NCI-H748 (cell line): ENCODE data around the gene UGGT2.
"Not testable (repeated sequence)": the region's sequence is repeated elsewhere in the genome, so short reads cannot be mapped to it uniquely, and the experiment has no call there.

Experiments
- DNase-seq: peaks from one replicate; lab custom pipeline; 2025; ENCODE audit not compliant: unreplicated experiment; lab: John Stamatoyannopoulos, UW

UGGT2 gene

DNA sequence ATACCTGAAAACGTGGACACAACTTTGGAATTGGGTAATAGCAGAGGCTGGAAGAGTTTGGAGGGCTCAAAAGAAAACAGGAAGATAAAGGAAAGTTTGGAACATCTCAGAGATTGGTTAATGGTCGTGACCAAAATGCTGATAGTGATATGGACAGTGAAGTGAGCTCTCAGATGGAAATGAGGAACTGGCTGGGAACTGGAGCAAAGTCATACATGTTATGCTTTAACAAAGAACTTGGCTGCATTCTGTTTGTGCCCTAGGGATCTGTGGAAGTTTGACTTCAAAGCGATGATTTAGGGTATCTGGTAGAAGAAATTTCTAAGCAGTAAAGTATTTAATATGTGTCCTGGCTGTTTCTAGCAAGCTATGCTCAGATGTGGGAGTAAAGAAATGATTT lies 240.1 kb downstream of the UGGT2 start:
- no peak for DNase-seq

- no peak for DNase-seq
Measured at GRCh38 chr13:95809429-95809828, 243.8 kb downstream of the UGGT2 start.

GRCh38 chr13:95805921-95806320 lies 247.3 kb downstream of the UGGT2 start:
- DNase-seq: no peak

GRCh38 chr13:95801825-95802224 lies 251.4 kb downstream of the UGGT2 start:
- DNase-seq: no peak

DNA sequence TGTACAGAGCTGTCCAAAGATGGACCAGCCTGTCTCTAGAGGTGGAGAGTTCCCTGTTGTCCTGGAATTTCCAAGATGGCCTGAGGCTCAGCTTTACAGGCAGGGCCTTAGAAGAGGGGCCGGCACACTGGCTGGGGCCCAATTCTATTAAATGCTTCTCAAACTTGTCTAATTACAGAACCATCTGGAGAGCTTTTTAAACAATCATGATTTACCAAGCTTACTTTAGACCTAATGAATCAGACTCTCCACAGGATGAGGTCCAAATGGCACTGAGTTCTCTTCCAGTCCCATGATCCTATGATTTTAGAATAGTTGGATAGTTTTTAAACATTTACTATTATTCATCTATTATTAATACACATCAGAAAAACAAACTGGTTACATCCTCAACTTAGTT lies 252.8 kb downstream of the UGGT2 start:
- no peak for DNase-seq

- no peak for DNase-seq
Measured at GRCh38 chr13:95797016-95797415, 256.2 kb downstream of the UGGT2 start.

DNA sequence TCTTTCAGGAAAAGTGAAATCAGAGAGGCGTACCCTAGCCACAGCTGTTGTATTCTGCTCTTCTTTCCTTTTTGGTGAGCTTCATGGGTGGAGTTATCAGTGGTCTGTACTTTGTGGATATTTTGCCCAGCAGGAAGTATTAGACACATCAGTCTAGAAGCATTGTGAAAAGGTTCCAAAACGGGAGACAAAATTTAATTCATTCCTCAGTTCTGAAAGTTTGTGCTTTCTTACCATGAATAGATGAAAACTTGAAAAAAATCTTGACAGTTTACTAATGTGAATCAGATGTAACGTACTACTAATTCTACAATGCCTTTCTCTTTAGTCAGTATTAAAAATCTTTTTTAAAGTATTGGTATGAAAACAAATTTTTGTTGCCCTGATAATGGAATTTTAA lies 259.4 kb downstream of the UGGT2 start:
- DNase-seq: no peak

DNA sequence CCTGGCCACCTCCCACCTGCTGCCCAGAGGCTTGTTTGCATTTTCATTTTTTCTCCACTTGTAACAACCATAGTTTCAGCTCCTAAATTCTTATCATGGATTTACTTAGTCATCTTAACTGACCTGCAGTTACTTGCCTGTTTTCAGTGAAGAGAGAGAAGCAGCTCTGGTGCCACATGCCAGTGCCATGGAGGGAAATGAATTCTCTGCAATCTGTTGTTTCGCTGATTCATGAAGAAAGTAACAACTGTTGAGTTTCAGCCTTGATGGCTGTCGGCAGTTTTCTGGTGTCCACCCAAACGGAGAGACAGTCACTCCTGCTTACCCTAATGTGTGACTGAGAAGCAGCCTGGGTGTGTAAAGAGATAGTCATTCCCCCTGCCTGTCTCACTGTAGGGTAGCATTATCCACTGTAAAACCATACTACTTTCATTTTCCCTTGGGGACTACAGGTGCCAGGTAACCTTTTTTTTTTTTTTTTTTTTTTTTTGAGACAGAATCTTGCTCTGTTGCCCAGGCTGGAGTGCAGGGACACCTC lies 260.1 kb downstream of the UGGT2 start:
- DNase-seq: no peak

- no peak for DNase-seq
Measured at GRCh38 chr13:95791084-95791722, 262.0 kb downstream of the UGGT2 start.

DNA sequence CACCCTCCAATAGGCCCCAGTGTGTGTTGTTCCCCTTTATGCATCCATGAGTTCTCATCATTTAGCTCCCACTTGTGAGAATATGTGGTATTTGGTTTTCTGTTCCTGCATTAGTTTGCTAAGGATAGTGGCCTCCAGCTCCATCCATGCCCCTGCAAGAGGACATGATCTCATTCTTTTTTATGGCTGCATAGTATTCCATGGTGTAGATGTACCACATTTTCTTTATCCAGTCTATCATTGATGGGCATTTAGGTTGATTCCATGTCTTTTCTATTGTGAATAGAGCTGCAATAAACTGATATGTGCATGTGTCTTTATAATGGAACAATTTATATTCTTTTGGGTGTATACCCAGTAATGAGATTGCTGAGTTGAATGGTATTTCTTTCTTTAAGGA lies 263.9 kb downstream of the UGGT2 start:
- not testable (repeated sequence) for DNase-seq

DNA sequence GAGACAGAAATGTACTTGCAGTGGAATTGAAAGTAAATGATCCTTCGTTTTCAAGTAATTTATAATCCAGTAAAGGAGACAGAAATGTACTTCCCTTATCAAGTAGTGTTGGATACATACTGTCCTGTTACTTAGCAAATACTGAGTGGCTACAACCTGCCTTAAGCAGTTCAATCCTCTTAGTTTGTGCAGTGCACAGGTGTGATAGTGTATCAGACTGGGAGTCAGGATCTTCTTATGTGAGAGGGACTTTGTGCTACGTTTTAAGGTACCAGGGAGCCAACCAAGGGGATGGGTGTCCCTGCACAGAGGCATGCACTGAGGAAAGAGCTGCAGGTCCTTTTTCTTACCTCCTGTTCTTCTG lies 265.1 kb downstream of the UGGT2 start:
- DNase-seq: no peak

DNA sequence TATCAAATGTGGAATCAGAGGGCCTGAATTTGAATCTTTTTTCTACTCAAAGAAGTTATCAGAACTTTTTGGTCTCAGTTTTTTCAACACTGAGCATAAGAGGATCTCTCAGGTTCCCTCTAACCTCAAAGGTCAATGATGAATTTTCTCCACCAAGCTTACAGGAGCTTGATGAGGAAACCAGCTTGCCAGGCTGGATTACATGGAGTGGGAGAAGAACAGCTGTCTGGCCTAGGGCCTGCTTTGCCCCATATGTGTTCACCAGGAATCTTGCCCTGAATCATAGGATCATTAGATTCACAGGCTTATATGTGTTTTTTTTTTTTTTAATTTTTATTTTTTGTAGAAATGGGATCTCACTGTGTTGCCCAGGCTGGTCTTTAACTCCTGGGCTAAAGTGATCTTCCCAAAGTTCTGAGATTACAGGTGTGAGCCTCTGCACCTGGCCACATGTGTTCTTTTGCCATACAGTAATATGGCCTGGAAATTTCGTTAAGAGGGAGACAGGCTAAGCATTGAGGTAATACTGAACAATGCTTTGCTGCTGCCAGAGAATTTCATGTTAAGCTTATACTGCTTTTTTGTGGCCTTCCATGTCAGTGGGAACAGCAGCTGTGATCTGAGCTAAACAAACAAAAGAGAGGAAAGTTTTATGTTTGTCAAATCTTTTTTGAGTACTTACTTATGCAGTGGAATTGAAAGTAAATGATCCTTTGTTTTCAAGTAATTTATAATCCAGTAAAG lies 265.7 kb downstream of the UGGT2 start:
- DNase-seq: no peak

DNA sequence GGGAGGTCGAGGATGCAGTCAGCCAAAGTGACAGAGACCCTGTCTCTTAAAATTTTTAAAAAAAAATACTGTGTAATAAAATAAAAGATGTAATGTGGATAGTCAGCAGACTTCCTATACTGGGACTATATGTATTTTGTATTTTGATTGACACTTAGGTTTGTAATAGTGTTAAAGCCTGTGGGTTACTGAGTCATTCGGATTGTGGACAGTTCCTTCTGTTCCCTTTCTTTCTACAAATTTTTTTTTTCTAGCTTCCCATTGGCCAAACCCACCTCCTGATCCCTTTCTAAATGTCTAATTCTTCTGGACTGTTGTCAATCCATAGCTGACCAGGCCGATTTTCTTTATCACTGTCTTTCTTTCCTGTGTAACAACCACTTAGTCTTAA lies 268.3 kb downstream of the UGGT2 start:
- no peak for DNase-seq

GRCh38 chr13:95784161-95784899 lies 268.9 kb downstream of the UGGT2 start:
- no peak for DNase-seq

GRCh38 chr13:95783747-95784146 lies 269.5 kb downstream of the UGGT2 start:
- no peak for DNase-seq

DNA sequence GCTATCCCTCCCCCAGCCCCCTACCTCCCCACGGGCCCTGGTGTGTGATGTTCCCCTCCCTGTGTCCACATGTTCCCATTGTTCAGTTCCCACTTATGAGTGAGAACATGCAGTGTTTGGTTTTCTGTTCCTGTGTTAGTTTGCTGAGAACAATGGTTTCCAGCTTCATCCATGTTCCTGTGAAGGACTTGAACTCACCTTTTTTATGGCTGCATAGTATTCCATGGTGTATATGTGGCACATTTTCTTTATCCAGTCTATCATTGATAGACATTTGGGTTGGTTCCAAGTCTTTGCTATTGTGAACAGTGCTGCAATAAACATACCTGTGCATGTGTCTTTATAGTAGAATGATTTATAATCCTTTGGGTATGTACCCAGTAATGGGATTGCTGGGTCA lies 271.3 kb downstream of the UGGT2 start:
- DNase-seq: not testable (repeated sequence)

GRCh38 chr13:95781016-95781415 lies 272.2 kb downstream of the UGGT2 start:
- no peak for DNase-seq

- DNase-seq: no peak
Measured at GRCh38 chr13:95779522-95779921, 273.7 kb downstream of the UGGT2 start.

DNA sequence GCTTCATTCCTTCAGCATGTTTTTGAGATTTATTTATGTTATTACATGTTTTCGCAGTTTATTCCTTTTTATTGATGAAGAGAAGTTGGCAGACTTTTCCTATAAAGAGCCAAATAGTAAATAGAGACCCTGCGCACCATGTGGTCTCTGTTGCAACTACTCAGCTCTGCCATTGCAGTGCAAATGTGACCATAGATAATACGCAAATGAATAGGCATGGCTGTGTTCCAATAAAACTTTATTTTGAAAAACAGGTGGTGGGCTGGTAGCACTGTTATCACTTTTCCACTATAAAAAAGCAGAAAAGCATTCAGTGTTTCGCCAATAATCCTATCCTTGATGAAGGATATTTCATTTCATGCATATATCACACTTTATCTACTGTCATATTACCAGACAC lies 281.3 kb downstream of the UGGT2 start:
- no peak for DNase-seq

DNA sequence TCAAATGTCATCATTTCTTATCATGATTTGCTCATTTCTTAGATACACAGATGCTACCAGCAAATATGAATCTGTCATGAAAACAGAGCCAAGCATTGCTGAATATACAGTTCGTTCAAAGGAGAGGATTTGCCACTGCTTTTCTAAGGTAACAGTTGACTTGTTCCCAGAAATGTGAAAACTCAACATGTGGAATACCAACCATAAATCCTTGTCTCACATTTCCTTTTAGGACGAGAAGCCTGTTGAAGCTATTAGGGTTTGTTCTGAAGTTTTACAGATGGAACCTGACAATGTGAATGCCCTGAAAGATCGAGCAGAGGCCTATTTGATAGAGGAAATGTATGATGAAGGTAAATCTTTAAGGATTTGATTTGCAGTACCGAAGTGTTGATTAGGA lies 289.6 kb downstream of the UGGT2 start:
- DNase-seq: no peak

GRCh38 chr13:95762626-95763025 lies 290.6 kb downstream of the UGGT2 start:
- not testable (repeated sequence) for DNase-seq

DNA sequence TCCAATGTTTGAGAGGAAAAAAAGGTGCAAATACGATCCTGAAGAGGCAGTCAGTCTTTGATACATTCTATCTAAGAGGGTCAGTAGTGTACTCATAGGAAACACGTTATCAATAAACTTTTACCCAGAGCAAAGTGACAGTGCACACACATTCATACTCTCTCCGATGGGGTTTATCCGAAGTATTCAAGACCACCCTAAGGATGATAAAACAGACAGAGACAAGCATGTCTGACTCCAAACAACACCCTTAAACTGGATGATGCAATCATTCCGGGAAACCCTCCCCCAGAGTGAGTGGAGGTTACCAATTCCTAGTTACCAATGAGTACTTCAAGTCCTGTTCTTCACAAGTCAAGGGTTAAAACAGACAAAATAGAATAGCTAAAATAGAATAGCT lies 297.1 kb downstream of the UGGT2 start:
- DNase-seq: no peak
